NCI-H2029 (cell line): Measurements from ENCODE around the gene EFCAB6.

ENCODE experiments used
- DNase-seq: peaks from one replicate; lab custom pipeline; 2025; lab: John Stamatoyannopoulos, UW

Gene EFCAB6

DNA sequence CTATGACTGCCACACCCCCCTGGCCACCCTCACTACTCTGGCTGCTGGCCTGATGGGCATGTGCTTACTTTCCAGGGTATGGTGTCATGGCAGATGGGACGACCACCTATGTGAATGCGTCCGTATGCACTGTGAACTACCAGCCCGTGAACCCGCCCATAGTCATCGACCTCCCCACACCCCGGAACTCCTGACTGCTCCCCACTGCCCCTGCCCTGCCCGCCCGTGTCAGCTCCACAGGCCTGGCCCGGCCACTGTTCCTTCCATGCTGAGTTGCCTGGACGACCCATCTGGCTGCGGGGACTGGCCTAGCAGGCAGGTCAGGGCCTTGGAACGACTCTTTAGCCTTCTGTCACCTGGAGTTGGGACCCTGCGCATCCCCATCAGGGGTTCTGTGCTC, 306.7 kb downstream of the EFCAB6 start:
- DNase-seq: no peak

DNA sequence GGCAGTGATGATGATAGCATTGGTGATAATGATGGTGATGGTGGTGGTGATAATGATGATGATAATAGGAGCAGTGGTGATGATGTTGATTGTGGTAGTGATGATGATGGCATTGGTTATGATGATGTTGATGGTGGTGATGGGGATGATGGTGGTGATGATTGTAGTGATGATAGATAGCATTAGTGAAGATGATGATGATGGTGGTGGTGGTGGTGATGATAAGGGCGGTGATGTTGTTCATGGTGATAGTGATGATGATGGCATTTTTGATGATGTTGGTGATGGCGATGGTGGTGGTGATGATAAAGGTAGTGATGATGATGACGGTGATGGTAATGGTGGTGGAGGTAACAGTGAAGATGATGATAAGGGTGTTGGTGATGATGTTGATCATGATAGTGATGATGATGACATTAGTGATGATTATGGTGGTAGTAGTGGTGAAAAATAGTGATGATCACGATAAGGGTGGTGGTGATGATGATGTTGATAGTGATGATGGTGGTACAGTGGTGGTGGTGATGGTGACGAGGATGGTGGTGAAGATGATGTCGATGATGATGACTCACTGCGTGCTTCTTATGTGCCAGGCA, 307.3 kb downstream of the EFCAB6 start:
- no peak for DNase-seq

DNA sequence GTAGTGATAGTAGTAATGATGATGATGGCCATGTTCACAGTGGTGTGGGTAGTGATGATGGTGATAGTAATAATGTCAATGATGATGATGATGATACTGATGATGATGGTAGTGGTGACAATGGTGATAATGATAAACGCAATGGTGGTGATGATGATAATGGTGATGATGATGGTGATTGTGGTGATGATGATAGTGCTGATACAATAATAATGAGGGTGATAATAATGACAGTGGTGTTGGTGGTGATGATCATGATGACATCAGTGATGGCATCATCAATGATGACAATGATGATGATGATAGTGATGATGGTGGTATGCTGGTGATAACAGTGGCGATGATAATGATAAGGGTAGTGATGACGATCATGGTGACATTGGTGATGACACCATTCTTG, 308.0 kb downstream of the EFCAB6 start:
- no peak for DNase-seq

DNA sequence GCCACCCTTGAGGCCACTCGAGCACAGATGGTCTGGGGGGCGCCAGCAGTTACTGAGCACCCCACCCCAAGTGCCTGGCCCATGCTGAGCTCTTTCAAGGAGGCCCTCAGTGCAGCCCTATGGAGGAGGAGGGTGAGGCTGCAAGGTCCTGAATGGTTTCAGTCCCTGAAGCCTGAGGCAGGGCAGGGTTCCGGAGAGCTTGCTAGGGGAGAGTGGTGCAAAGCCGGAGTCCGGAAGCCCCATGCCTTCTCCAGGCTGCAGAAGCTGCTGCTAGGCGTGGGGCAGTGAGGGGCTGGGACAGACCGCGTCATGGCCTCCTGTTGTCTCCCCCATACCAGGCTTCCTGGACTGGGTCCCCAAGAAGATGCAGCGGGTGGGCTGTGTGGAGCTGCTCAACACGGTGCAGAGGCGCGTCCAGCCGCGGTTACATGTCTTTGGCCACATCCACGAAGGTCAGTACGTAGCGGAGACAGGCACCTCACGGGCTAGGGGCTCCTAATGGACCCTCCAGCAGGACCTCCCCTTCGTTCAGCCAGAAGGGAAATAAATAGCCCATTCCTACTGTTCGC, 309.7 kb downstream of the EFCAB6 start:
- no peak for DNase-seq

DNA sequence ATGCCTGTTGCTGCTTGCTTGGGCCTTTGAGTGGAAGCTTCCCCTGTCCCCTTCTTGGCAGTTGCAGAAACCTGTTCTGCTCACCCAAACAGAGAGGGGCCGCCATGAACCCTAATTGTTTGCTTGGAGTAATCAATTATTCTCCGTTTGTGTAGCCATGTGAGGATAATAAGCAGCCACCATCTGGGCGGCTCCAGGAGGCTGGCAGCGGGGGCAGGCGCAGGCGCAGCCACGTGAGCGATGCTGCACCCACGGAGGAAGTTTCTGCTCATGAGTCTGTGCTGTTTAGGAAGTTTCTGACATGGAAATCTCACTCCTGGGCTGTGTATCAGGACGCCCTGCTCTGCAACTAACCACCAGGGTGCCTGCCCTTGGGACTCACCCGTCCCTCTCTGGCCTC, 310.2 kb downstream of the EFCAB6 start:
- DNase-seq: no peak

DNA sequence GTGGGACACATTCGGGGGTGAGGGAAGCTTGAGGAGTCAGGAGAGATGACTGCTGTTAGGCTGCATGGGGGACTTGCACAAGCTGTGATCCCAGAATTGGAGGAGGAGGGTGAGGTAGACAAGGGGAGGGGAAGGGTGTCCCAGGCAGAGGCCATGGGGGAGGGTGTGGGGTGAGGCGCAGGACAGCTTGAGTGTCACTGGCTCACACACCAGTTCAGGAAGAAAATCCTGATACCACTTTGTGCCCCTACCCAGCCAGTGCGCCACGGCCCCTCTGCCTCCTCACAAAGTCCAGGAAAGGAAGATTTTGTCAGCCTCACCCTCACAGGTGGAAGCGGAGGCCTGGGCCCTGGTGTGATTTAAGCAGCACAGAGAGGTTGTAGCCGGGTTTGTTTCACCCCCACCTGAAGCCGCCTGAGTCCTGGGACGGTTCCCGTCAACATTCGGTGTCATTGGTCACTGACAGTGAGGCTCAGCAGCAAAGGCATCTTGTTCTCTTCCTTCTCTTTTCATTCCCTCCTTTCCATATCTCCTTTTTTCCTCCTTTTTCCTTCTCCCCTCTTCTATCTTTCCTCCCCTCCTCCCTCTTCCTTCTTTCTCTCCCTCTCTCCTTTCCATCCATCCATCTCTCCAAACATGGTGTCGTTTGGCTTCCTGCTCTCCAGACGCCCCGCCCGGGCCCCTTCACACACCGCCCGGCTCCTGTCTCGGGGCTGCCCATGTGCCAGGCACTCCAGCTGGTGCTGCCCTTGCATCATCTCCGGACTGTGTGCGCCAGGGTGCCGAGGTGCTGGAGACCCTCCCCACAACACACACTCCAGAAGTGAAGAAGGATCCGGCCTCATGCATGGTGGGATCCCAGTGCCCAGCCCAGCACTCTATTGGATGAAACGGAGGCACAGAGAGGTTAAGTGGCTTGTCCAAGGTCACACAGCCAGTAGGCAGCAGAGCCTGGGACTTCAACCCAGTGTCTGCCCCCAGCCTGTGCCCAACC, 311.0 kb downstream of the EFCAB6 start:
- DNase-seq: no peak

DNA sequence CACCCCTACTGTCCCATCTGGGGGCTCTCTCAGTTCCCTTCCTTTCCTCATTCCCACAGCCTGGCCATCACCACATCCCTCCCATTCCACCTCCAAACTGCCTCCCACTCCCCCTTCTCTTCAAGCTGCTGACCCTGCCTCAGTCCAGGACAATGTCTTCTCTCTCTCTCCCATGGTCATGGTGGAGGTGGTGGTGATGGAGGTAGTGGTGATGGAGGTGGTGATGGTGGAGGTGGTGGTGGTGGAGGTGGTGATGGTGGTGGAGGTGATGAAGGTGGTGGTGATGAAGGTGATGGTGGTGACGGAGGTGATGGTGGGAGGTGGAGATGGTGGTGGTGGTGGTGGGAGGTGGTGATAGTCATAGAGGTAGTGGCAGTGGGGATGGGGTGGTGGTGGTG, 313.2 kb downstream of the EFCAB6 start:
- no peak for DNase-seq

DNA sequence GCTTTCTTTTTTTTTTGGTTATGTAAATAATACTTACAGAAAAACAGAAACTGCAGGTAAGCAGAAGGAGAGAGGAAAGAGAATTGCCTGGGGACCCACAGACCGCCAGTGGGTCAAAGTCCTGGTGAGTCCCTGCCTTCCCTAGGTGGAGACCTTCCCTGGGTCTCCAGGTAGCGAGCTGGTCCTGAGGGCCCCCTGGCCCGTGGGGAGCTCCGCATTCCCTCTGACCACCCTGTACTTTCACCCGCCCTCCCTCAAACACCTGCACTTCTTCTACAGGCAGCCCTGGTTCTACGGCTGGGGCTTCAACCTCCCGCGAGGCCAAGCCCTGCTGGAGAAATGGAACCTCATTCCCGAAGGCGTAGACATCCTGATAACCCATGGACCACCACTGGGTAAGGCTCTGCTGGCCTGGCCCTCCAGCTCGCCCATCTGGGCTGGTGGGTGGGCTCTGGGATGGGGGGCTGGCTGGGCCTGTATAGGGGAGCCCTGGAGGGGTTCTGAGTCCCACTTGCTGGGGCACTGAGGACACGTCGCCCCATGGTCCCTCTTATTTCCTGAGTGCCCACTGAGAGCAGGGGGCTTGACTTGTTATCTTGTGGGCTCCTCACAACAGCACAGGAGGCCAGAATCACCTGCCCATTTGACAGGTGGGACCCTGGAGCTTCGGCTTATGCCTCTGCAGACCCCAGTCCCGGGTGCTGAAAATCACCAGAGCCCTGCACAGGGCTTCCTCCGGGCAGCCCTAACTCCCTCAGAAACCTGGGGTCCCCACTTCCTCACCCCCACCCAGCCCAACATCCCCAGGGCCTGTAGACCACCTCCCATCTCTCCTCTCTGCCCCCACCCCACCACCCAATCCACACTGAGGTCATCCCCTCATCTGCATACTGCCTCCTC, 313.9 kb downstream of the EFCAB6 start:
- DNase-seq: no peak

DNA sequence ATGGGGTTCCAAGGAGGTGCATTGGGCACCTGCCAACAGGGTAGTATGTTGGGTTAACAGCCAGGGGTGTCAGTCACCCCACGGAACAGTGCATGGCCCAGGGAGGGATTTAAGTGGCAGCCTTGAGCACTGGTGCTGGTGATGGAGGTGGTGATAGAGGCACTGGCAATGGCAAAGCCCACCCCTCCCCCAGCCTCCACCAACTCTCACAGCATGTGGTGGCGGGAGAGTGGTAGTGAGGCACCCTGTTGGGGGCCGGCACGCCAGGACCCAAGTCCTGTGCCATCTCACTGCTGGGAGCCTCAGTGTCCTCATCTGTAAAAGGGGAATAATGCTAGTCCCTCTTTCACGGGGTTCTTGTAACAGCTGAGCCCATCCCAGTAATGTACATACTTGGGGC, 318.8 kb downstream of the EFCAB6 start:
- DNase-seq: no peak

DNA sequence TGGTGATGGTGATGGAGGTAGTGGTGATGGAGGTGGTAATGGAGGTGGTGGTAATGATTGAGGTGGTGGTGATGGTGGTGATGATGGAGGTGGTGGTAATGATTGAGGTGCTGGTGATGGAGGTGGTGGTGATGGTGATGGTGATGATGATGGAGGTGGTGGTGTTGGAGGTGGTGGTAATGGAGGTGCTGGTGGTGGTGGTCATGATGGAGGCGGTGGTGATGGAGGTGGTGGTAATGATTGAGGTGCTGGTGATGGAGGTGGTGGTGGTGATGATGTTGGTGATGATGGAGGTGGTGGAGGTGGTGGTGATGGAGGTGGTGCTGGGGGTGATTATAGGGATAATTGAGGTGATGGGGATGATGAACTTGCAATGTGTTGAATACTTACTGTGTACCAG, 320.4 kb downstream of the EFCAB6 start:
- no peak for DNase-seq

DNA sequence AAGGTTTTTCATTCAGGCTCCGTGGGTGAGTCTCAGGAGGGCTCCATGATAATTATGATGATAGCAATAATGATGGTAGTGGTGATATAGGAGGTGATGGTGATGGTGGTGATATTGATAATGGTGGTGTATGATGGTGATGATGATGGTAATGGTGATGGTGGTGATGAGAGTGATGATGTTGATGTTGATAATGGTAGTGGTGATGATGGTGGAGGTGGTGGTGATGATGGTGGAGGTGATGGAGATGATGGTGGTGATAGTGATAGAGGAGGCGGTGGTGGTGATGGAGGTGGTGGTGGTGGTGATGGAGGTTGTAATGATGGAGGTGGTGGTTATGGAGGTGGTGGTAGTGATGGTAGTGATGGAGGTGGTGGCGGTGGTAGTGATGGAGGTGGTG, 320.9 kb downstream of the EFCAB6 start:
- no peak for DNase-seq

DNA sequence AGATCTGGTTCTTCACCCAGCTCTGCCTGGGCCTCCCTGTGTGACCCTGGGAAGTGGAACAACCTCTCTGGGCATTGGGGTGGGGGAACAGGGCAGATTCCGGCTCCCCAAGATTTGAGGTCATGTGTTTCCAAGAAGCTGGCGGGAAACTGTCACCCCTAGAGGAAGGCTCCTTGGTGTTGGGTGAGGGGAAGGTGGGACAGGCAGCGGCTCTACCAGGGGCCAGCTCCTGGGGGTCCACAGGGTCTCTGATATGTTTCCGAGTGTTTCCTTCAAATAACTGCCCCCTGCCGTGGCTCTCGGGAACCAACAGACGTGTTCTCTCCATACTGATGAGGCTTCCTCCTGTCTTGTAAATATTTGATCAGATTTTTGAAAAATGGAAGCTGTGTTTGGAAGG, 321.8 kb downstream of the EFCAB6 start:
- DNase-seq: no peak

DNA sequence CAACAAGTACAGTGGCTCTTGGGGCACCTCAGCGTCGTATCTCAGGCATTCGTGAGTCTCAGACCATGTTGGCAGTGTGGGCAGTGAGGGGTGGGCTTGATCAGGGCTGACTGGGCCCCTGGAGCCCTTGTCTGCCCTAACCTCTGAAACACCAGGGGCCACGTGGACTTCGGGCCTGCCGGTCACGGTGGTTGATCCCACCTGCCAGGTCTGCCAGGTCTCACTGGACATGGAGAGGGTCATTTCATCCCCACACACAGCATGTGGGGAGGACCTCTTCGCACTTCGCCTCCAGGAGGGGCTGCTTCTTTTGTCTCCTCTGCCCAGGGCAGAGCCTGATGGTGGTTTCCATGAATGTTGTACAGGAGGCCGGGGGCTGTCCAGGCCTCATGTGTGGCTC, 323.2 kb downstream of the EFCAB6 start:
- no peak for DNase-seq

DNA sequence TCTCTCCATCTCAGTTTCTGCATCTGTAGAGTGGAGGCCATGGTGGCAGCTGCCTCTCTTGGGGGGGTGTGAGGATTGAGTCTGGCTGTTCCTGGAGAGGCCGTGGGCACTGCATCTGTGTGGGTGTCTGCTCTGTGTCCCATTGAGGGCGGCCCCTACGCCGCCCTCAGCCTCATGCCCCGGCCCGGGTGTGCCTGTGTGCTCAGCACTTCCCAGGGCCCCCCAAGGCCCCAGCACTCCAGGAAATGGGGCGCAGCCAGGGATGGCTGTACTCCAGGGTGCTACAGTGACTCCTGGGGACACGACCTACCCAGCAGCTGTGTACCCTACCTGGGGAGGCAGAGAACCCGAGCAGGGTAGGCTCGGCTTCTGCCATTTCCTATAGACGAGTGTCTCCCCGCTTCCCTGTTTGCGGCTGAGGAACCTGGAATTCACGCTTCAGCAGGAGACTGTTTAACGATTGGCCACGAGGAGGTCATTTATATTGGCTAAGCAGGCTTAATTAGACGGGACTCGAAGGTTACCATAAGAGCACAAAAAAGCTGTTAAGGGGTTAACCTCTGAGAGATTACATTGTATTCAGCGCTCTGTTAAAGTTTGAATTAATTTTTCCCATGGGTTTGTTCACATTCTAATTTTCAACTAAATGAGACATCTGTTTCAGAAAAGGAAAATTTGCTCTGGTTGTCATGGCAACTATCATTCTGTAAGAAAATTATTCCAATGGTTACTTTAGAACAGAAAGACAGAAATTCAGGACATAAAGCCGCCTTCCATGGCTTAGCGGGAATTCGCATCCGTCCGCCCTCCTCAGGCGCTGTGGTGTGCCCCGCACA, 323.9 kb downstream of the EFCAB6 start:
- DNase-seq: no peak

DNA sequence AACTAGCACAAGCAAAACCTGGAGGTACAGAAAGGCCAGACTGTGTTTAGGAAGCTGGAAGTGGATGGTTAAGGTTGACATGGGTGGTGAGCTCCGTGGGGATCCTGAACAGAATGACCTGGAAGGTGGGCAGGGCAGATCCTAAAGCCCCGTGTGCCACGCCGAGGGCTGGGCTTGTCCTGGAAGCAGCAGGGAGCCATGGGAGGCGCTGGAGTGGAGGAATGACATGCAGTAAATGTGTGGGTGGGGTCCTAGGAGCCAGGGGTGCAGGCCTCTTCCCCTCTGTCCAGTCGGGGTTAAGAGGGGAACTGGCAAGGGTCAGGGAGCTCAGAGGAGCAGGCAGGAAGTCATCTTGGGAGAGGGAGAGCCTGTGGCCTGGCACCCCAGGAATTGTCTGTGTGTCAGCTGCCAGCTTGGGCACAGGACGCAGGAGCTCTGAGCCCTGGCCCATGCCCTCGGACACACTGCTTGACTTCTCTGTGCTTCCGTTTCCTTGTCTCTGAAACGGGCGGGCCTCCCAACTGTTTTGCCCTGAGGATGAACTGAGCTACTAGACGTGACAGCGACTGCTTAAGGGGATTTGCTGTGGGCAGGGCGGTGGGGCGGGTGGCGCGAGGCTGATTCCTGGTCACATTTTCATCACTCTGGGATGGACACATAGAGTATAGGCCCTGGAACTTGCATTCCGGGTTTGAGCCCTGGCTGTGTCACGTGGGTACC, 324.6 kb downstream of the EFCAB6 start:
- DNase-seq: no peak

DNA sequence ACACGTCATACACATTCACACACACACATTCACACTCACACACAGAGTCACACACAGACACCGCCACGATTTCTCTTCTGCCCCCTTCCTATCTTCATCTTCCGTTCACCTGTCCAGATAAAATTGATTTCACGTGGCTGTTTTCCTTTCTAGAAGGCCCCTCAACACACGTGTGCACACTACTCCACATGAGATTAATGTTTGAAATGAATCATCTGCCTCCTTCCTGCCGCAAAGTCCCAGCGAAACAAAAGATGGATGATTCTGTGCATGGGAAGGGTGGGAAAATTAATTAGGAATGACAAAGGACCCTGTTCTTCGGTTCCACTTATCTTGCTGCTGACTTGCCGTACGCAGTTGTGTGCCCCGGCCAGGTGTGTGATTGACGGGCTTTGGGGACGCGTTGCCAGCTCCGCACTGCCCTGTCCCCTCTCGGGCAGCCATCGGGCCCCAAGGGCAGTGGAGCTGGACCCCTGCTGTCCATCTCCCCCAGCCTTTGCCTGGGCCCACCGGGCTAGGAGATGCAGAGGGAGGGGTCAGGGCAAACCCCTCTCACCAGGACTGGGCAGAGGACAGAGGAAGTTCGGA, 326.5 kb downstream of the EFCAB6 start:
- DNase-seq: no peak

DNA sequence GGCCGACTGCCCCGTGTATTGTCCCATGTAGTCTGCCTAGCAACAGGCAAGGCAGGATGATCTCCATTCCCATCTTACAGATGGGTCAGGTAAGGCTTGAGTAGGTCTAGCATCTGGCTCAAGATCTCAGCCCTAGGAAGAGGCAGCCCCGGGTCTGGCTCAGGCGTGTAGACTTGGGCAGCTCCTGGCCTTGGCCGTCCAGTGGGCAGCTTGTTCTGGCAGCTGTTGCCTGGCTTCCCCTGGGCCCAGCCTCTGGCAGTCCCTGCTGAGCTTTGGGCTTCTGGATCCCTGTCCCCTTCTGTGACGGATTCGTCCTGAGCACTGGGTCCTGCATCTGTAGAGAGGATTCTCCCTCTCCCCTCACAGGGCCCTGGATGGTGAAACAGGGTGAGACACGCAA, 327.9 kb downstream of the EFCAB6 start:
- no peak for DNase-seq

DNA sequence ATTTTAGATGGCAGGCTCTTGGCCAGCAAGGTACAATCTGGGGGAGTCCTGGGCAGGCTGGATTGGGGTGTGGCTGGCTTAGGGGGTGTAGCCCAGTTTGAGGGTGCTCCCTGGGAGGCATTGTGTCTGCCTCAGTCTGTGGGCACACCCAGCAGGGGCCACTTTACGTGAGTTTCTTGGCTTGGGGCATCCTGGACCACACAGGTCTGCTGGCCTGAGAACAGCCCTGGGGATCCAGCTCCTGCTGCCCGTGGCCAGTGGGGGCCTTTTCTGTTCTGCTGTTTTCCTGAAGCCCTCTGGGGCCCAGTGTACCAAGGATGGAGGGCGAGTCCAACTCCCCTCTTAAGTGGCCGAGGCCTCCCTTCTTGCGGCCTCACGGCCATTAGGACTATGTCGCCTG, 328.4 kb downstream of the EFCAB6 start:
- DNase-seq: no peak

DNA sequence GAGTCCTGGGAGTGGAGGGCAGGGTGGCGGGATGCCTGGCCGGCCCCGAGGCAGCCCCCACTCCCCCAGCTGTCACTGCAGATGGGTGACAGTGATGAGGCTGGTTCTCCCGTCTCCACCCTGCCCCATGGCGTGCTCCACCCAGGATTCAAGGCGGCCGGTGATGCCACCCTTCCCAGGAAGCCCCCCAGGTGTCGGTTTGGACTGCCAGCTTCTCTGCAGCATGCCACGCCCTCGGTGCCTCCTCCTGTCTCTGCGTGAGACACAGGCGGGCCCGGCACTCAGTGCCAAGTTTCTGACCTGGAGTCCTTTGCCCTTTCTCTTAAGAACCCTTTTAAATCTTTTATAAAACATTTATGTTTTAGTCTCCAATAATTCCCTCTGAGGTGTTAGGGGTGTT, 328.8 kb downstream of the EFCAB6 start:
- DNase-seq: no peak

DNA sequence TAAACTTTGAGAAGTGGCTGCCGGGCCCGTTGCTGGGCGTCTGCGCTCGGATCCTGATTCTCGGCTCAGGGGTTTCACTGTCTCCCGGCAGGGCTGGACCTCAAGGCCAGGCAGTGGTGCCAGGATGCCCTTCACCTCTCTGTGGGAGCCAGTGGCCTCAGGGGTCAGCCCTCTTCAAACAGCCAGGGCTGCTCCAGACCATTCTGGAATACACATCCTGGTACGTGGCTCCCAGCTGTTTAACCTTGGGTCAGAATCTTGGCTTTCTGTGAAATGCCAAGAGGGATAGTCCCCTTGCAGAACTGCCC, 329.8 kb downstream of the EFCAB6 start:
- DNase-seq: no peak
